ENCODE data around the gene NT5E.

NT5E gene

DNA sequence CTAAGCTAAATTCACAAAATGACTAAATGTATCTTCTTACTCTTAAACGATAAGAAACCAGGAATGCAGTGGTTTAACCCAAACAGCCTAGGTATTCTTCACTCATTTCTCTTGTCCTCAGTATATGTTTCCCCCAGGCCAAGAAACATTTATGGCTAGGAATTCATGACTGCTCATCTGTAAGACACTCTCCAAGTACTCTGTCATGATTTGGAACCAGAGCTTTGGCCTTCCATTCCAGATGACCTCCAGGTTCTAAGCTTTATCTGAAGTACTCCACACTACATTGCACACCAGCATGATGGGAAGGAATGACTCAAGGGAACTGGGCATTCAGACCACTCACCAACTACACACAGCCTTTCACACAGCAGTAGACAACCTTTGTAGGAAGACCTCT, 29.3 kb downstream of the NT5E start:
- DNase-seq: no peak
- TF ChIP-seq POLR2A (IDR thresholded peaks at IDR 0.05; ENCODE audit: low read length) (no peak), GATA1 (IDR thresholded peaks at IDR 0.05; ENCODE audit: low read depth, low read length) (no peak)

DNA sequence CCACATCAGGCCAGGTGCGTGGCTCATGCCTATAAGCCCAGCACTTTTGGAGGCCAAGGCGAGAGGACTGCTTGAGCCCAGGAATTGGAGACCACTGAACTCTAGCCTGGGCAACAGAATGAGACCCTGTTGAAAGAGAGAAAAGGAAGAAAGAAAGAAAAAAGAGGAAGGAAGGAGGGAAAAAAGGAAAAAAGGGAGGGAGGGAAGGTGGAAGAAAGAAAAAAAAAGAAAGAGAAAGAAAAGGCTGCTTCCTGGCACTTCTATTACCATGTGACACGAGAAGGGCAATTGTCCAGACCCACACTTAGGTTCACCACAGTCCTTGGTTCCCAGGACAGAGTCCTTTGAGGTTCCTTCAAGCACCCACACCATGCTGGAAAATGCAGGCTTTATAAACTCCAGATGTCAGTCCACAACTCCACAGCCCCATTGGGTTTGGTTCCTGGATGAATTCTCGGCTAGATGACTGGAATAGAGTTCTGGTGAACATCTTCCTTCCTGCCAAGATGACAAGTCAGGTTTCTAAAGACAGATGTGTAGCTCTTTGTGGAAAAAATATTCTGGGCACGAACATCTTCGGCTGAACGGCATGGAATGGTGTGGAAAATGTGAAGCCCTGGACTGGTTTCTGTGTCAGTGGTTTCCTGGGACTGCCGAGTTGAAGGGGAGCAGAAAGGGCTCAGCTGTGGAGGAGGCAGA, 32.5 kb downstream of the NT5E start:
- peak in 1 of 2 experiments; percentile 32 for DNase-seq
- no peak for TF ChIP-seq GATA1 (IDR thresholded peaks at IDR 0.05; ENCODE audit: low read depth, low read length)
- no peak for TF ChIP-seq POLR2A (IDR thresholded peaks at IDR 0.05; ENCODE audit: low read length)

DNA sequence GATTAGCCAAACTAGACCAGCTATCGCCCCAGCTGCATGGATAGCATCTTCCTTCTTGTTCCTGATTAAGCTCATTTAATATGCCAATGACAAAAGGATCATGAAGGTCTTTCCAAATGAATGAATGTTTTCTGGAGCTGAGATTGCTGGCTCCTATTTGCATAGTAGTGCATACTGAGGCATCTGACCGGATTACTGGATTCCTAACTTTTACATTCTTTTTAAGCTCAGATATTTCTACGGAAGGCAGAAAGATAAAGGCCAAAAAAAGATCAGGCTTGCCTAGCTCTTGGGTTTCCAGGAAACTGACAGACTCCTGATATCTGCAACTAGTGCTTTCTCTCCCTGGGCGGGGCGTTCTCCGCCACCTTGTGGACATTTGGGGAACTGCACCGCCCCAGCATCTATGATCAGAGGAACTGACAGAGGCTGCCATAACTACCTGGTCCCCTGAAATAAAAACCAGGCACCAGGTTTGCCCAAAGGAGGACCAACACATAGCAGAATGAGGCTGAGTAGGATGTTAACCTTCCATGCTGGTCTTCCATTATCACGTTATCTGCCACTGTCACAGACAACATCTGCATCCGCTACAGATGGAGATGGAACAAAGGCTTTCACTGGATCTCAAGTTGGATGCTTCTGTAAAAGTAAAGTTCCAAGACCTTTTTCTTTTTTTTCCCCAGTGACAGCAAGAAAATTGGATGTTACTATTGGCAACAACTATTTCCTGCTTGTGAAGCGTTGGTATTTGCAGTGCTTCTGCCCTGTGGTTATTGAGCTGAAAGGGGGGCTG, 33.2 kb downstream of the NT5E start:
- DNase-seq: peak; percentile 85 to 86
- TF ChIP-seq GATA1 (IDR thresholded peaks at IDR 0.05; ENCODE audit: low read depth, low read length) (no peak), POLR2A (IDR thresholded peaks at IDR 0.05; ENCODE audit: low read length) (no peak)

DNA sequence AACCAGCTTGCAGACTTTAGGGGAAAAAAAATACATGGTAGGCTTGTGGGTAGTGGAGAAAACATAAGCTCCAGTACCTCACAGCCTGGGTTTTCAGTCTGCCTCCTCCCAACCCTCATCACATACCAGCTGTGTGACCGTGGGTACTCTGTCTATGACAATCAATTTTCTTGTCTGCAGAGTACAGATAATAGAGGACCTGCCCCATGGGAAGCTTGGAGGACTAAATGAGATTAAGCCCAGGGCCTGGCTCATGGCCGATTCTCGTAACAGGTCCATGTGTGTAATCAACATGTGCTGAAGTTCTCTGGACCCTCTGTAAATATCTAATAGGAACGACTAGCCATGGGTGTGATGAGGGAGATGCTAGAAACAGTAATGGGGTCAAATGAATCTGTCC, 34.0 kb downstream of the NT5E start:
- TF ChIP-seq GATA1 (IDR thresholded peaks at IDR 0.05; ENCODE audit: low read depth, low read length) (no peak), POLR2A (IDR thresholded peaks at IDR 0.05; ENCODE audit: low read length) (no peak)
- peak; percentile 87 to 97 for DNase-seq

DNA sequence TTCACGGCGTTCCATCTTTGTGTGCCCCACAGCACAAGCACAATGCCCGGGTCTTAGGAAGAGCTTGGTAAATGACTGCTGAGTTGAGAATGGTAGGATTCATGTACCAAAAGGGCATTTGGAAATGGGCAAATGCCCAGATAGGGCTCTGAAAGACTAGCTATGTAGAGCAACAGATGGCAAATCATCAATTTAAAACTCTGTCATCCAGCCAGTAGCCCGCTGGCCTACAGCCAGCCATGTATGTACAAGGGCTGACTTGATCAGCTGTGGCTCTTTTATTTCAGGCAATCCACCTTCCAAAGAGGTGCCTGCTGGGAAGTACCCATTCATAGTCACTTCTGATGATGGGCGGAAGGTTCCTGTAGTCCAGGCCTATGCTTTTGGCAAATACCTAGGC, 35.1 kb downstream of the NT5E start:
- no peak for TF ChIP-seq GATA1 (IDR thresholded peaks at IDR 0.05; ENCODE audit: low read depth, low read length)
- no peak for TF ChIP-seq POLR2A (IDR thresholded peaks at IDR 0.05; ENCODE audit: low read length)
- DNase-seq: peak; percentile 50 to 55

DNA sequence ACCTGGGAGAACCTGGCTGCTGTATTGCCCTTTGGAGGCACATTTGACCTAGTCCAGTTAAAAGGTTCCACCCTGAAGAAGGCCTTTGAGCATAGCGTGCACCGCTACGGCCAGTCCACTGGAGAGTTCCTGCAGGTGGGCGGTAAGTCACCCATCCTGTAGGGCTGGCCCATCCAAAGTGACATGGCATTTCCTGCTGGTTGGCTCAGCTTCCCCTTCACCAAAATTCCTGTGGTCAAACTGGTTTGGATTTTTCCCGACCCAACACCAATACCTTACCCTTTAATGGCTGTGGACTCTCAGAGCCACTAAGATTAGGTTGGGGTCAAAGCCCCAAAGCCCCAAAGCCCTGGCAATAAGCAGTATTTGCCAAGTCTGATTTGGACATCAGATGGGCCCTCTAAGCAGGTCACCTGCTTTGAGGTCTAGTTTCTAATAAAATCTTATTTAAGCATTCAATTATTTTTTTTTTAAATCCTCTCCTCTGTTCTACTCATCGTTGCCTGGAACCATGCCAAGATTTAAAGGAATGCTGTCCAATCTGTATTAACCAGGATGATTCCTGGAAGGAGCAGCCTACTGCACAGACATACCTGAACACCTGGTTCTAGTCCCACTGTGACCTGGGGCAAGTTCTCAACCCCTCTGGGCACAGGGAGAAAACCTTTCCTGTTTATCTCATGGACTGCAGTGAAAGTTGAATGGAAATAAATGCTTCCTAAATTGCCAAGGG, 40.8 kb downstream of the NT5E start:
- no peak for TF ChIP-seq GATA1 (IDR thresholded peaks at IDR 0.05; ENCODE audit: low read depth, low read length)
- TF ChIP-seq POLR2A (IDR thresholded peaks at IDR 0.05; ENCODE audit: low read length): no peak
- DNase-seq: no peak

DNA sequence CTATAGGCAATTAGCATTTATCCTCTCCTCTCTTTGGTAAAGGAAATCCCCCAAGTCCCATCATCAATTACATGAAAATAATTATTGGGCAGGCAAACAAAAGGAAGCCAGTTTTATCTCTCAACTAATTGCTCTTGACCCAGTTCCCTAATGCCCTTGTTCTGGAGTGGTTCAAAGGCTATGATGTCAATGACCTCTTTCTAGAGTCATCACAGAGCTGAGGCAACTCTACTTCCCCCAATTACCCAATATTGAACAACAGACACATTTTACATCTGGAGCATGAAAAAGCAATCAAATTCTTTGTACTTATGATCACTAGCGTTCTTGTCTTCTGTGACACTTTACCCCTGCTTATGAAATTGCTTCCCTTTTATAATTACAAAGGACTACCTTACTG, 43.5 kb downstream of the NT5E start:
- DNase-seq: no peak
- TF ChIP-seq POLR2A (IDR thresholded peaks at IDR 0.05; ENCODE audit: low read length) (no peak), GATA1 (IDR thresholded peaks at IDR 0.05; ENCODE audit: low read depth, low read length) (no peak)

DNA sequence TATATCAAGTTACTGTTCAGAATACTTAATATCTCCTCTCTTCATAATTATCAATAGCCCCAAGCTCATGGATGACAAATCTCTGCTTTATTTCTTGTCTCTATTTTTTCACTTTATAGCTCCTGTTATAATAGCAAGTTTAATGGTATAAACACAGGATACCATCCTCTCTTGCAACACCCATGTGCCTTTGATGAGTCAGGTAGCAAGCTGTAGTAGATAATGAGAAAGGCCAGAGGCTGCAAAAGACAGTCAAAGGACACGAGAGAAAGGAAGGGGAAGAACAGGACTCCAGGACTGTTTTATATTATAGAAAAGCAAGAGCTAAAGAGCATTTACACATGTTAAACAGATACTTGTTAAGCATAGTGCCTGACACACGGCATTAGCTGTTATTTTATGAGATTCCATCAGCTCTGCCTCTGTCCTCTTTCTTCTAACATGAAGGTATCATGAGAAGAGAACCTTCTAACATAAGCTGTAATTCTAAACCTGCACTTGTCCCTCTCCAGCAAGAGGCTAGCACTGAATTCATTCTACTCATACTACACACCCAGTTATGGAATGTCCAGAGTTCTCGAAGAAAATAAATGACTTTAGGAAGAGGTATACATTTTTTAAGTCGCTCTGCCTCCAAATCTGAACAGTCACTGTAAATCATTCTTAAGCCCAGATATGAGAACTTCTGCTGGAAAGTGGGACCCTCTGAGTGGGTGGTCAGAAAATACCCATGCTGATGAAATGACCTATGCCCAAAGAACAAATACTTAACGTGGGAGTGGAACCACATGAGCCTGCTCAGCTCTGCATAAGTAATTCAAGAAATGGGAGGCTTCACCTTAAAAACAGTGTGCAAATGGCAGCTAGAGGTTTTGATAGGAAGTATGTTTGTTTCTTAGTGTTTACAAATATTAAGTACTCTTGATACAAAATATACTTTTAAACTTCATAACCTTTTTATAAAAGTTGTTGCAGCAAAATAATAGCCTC, 45.0 kb downstream of the NT5E start:
- DNase-seq: no peak
- TF ChIP-seq GATA1 (IDR thresholded peaks at IDR 0.05; ENCODE audit: low read depth, low read length): no peak
- no peak for TF ChIP-seq POLR2A (IDR thresholded peaks at IDR 0.05; ENCODE audit: low read length)

DNA sequence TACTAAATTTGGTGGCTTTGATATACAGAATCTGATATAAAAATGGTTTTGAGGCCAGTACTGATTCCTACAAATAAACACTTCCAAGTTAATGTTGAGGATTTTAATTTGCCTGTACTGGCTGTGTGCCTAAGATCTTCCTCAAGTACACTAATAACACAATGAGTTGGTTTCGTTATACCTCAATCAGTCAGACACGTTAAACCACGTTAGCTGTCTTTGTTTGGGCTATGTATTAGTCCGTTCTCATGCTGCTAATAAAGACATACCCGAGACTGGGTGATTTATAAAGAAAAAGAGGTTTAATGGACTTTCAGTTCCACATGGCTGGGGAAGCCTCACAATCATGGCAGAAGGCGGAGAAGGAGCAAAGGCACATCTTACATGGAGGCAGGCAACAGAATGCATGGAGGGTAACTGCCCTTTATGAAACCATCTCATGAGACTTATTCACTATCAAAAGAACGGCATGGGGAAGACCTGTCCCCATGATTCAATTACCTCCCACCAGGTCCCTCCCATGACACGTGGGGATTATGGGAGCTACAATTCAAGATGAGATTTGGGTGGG, 46.2 kb downstream of the NT5E start:
- no peak for DNase-seq
- no peak for TF ChIP-seq GATA1 (IDR thresholded peaks at IDR 0.05; ENCODE audit: low read depth, low read length)
- TF ChIP-seq POLR2A (IDR thresholded peaks at IDR 0.05; ENCODE audit: low read length): no peak

DNA sequence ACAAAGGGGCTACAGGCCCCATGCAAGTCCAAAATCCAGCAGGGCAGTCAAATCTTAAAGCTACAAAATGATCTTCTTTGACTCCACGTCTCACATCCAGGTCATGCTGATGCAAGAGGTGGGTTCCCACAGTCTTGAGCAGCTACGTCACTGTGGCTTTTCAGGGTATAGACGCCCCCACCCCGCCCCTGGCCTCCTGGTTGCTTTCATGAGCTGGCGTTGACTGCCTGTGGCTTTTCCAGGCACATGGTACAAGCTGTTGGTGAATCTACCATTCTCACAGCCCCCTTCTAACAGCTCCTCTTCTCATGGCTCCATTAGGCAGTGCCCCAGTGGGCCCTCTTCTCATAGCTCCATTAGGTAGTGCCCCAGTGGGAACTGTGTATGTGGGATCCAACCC, 47.0 kb downstream of the NT5E start:
- TF ChIP-seq GATA1 (IDR thresholded peaks at IDR 0.05; ENCODE audit: low read depth, low read length): no peak
- no peak for TF ChIP-seq POLR2A (IDR thresholded peaks at IDR 0.05; ENCODE audit: low read length)
- no peak for DNase-seq

DNA sequence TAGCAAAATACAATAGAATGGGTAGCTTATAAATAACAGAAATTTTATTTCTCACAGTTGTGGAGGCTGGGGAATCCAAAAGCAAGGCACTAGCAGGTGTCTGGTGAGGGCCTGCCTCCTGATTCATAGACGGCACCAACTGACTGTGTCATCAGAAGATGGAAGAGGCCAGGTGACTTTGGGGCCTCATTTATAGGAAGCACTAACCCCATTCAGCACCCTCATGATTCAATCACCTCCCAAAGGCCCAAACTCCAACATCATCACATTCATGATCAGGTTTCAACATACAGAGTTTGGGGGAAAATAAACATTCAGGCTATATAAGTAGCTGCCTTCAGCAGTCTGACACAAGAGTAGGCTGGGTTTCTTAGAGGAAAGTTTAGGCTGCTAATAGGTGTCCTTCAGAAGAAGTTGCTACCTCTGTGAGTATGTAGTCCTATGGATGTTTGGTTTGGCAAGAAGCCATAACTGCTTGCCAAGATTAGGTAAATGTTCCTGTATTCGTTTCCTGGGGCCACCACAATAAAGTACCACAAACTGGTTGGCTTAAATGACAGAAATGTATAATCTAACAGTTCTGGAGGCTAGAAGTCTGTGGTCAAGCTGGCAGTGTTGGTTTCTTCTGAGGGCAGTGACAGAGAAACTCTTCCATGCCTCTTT, 48.8 kb downstream of the NT5E start:
- TF ChIP-seq POLR2A (IDR thresholded peaks at IDR 0.05; ENCODE audit: low read length) (no peak), GATA1 (IDR thresholded peaks at IDR 0.05; ENCODE audit: low read depth, low read length) (no peak)
- no peak for DNase-seq

DNA sequence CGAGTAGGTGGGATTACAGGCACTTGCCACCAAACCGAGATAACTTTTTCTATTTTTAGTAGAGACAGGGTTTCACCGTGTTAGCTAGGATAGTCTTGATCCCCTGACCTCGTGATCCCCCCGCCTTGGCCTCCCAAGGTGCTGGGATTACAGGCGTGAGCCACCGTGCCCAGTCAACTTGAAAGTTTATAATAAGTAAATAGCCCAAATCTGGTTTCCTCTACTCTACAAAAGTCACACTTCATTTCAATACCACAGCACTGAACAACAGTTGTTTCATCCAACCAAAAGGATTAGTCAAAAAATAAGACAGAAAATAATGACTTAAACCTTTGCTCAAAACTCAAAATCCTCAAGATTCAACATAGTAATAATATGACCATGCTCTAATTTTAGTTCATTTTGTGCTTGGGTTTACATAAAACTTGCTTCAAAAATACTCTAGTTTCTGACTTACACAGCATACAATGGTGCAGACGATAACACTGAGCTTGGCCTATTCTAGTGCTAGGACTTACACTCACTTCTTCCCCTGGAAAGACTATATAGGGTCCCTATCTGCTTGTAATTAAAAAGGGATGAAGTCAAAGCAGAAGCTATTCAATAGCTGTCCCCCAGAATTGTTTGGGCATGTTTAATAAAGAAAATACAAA, 56.7 kb downstream of the NT5E start:
- TF ChIP-seq POLR2A (IDR thresholded peaks at IDR 0.05; ENCODE audit: low read length) (no peak), GATA1 (IDR thresholded peaks at IDR 0.05; ENCODE audit: low read depth, low read length) (no peak)
- DNase-seq: no peak

Data from erythroblast (primary cell).